ENCODE results near the gene MACF1. TPM values are rescaled to one million over a fixed set of nuclear protein-coding genes. Genes with fewer than 3 reads are reported as not detected.

Gene MACF1
- total RNA-seq, 1 donor from 2014 or later, result 694 TPM

DNA sequence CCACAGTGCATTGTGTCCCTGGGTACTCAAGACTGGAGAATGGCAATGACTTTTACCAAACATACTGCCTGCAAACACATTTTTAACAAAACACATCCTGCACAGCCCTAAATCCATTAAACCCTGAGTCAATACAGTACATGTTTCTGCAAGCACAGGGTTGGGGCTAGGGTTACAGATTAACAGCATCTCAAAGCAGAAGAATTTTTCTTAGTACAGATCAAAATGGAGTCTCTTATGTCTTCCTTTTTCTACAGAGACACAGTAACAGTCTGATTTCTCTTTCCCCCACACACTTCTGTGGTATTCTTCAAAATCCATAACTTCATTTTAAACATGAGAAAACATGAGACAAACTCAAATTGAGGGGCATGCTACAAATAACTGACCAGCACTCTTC lies 300.8 kb downstream of the MACF1 start:
- Histone ChIP-seq H3K4me1 (ENCODE audit: insufficient read depth, low read length) (peaks cover 16% of the 10 kb centered on the region), H3K9me3 (ENCODE audit: insufficient read depth, low read depth, low read length) (no peaks in the 10 kb centered on the region), H3K36me3 (ENCODE audit: insufficient read depth, low read length) (no peaks in the 10 kb centered on the region), H3K27me3 (ENCODE audit: insufficient read depth, low read length) (no peaks in the 10 kb centered on the region), H3K27ac (ENCODE audit: low read depth, low read length) (no peak overlapping the region), H3K79me2 (ENCODE audit: insufficient read depth, low read length) (no peaks in the 10 kb centered on the region), H4K20me1 (ENCODE audit: insufficient read depth, low read length) (no peaks in the 10 kb centered on the region), H3K4me2 (ENCODE audit: low read length) (no peak overlapping the region), H2AFZ (ENCODE audit: low read depth, low read length) (no peak overlapping the region), H3K9ac (ENCODE audit: low read length) (no peak overlapping the region), H3K4me3 (ENCODE audit: insufficient read depth, low read depth, low read length) (no peak overlapping the region)
- H3K4me3 Mint-ChIP-seq (ENCODE audit: unreplicated experiment), result no peak overlapping the region
- FAIRE-seq (no peak), DNase-seq (ENCODE audit: low read depth) (no peak)
- no peaks in the 10 kb centered on the region for H3K9me3 Mint-ChIP-seq (ENCODE audit: unreplicated experiment)
- peaks cover 12% of the 10 kb centered on the region for H3K27me3 Mint-ChIP-seq (ENCODE audit: low read depth, unreplicated experiment)
- H3K36me3 Mint-ChIP-seq (ENCODE audit: low read depth, unreplicated experiment), result peaks cover 3% of the 10 kb centered on the region
- no peak for TF ChIP-seq EZH2 (IDR thresholded peaks at IDR 0.05; ENCODE audit: insufficient read depth, low read length)
- TF ChIP-seq, protein P1, sequence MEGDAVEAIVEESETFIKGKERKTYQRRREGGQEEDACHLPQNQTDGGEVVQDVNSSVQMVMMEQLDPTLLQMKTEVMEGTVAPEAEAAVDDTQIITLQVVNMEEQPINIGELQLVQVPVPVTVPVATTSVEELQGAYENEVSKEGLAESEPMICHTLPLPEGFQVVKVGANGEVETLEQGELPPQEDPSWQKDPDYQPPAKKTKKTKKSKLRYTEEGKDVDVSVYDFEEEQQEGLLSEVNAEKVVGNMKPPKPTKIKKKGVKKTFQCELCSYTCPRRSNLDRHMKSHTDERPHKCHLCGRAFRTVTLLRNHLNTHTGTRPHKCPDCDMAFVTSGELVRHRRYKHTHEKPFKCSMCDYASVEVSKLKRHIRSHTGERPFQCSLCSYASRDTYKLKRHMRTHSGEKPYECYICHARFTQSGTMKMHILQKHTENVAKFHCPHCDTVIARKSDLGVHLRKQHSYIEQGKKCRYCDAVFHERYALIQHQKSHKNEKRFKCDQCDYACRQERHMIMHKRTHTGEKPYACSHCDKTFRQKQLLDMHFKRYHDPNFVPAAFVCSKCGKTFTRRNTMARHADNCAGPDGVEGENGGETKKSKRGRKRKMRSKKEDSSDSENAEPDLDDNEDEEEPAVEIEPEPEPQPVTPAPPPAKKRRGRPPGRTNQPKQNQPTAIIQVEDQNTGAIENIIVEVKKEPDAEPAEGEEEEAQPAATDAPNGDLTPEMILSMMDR (IDR thresholded peaks at IDR 0.05; ENCODE audit: insufficient read depth, low read depth, low read length), result no peak
- H3K4me1 Mint-ChIP-seq (ENCODE audit: low read depth, unreplicated experiment), result peaks cover 13% of the 10 kb centered on the region
- H3K27ac Mint-ChIP-seq (ENCODE audit: unreplicated experiment), result no peak overlapping the region

DNA sequence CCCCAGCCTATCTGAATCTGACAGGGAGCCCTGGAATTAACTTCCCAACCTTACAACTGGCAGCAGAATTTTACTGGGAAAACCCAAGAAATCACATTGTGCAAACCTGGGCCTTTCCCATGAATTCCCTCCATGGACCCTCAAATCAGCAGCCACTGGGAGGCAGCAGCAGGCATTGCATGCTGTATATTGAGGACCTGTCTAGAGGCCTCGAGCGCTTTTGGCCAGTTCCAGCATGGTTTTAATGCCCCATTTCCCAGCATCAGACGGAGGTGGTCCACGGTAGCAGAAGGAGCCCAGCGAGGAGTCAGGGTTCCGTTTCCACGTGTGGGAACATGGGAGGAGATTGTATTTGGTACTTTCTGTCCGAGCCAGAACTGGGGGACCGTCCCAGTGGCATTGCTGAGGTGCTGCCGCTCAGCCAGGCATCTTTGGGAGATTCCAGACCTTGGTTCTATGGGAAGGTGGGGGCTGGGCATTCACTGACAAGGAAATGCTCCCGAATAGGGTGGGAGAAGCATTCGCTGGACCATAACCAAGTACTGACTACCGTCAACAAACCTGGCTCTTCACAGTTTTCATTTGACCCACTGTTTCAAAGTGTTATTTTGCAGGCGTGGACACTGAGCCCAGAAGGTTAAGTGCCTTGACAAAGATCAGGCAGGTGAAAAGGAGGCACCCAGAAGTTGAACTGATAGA lies 302.9 kb downstream of the MACF1 start:
- Mint-ChIP-seq H3K36me3 (ENCODE audit: low read depth, unreplicated experiment) (peaks cover under 1% of the 10 kb centered on the region), H3K4me3 (ENCODE audit: unreplicated experiment) (no peak overlapping the region), H3K27ac (ENCODE audit: unreplicated experiment) (peak overlapping the region; percentile 27), H3K4me1 (ENCODE audit: low read depth, unreplicated experiment) (peaks cover 12% of the 10 kb centered on the region), H3K9me3 (ENCODE audit: unreplicated experiment) (no peaks in the 10 kb centered on the region), H3K27me3 (ENCODE audit: low read depth, unreplicated experiment) (peaks cover 10% of the 10 kb centered on the region)
- Histone ChIP-seq H4K20me1 (ENCODE audit: insufficient read depth, low read length) (no peaks in the 10 kb centered on the region), H3K27me3 (ENCODE audit: insufficient read depth, low read length) (no peaks in the 10 kb centered on the region), H3K4me2 (ENCODE audit: low read length) (no peak overlapping the region), H3K4me1 (ENCODE audit: insufficient read depth, low read length) (peaks cover 16% of the 10 kb centered on the region), H3K36me3 (ENCODE audit: insufficient read depth, low read length) (no peaks in the 10 kb centered on the region), H3K9ac (ENCODE audit: low read length) (no peak overlapping the region), H2AFZ (ENCODE audit: low read depth, low read length) (no peak overlapping the region), H3K27ac (ENCODE audit: low read depth, low read length) (no peak overlapping the region), H3K9me3 (ENCODE audit: insufficient read depth, low read depth, low read length) (no peaks in the 10 kb centered on the region), H3K4me3 (ENCODE audit: insufficient read depth, low read depth, low read length) (no peak overlapping the region), H3K79me2 (ENCODE audit: insufficient read depth, low read length) (no peaks in the 10 kb centered on the region)
- FAIRE-seq (no peak), DNase-seq (ENCODE audit: low read depth) (no peak)
- TF ChIP-seq, protein P1 (IDR thresholded peaks at IDR 0.05; ENCODE audit: insufficient read depth, low read depth, low read length), result peak; percentile 31
- TF ChIP-seq EZH2 (IDR thresholded peaks at IDR 0.05; ENCODE audit: insufficient read depth, low read length), result no peak

DNA sequence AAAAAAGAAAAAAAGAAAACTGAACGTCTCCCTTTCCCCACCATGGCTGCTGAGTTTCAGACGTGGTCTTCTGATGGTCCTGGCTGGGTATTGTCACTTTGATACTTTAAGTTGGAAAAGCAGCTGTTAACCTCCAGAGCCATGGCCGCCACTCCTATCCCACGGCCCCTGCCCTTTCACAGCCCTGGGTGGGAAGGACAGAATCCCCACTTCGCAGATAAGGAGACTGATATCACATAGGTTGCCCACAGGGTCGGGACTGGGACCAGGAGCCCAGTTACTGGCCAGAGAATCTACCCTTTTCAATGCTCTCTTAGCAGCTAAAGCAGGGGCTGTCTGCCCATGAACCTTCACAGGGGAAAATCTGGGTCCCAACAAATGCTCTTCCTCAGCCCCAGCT lies 303.8 kb downstream of the MACF1 start:
- DNase-seq (ENCODE audit: low read depth) (no peak), FAIRE-seq (no peak)
- H3K4me3 ChIP-seq (ENCODE audit: insufficient read depth, low read depth, low read length), result no peak overlapping the region
- no peaks in the 10 kb centered on the region for H3K27me3 ChIP-seq (ENCODE audit: insufficient read depth, low read length)
- Mint-ChIP-seq H3K4me3 (ENCODE audit: unreplicated experiment) (no peak overlapping the region), H3K27me3 (ENCODE audit: low read depth, unreplicated experiment) (peaks cover 10% of the 10 kb centered on the region), H3K27ac (ENCODE audit: unreplicated experiment) (no peak overlapping the region), H3K4me1 (ENCODE audit: low read depth, unreplicated experiment) (peaks cover 12% of the 10 kb centered on the region), H3K36me3 (ENCODE audit: low read depth, unreplicated experiment) (no peaks in the 10 kb centered on the region), H3K9me3 (ENCODE audit: unreplicated experiment) (no peaks in the 10 kb centered on the region)
- peaks cover 16% of the 10 kb centered on the region for H3K4me1 ChIP-seq (ENCODE audit: insufficient read depth, low read length)
- H3K27ac ChIP-seq (ENCODE audit: low read depth, low read length), result no peak overlapping the region
- H3K36me3 ChIP-seq (ENCODE audit: insufficient read depth, low read length), result no peaks in the 10 kb centered on the region
- no peak for TF ChIP-seq EZH2 (IDR thresholded peaks at IDR 0.05; ENCODE audit: insufficient read depth, low read length)
- TF ChIP-seq, protein P1 (IDR thresholded peaks at IDR 0.05; ENCODE audit: insufficient read depth, low read depth, low read length), result no peak
- no peak overlapping the region for H3K9ac ChIP-seq (ENCODE audit: low read length)
- no peaks in the 10 kb centered on the region for H4K20me1 ChIP-seq (ENCODE audit: insufficient read depth, low read length)
- H3K9me3 ChIP-seq (ENCODE audit: insufficient read depth, low read depth, low read length), result no peaks in the 10 kb centered on the region
- H2AFZ ChIP-seq (ENCODE audit: low read depth, low read length), result no peak overlapping the region
- H3K79me2 ChIP-seq (ENCODE audit: insufficient read depth, low read length), result no peaks in the 10 kb centered on the region
- peak overlapping the region; percentile 30 for H3K4me2 ChIP-seq (ENCODE audit: low read length)
